ENCODE results near the gene MARCKS. TPM values are rescaled to one million over a fixed set of nuclear protein-coding genes. Genes with fewer than 3 reads are reported as not detected.
A peak's percentile ranks its signal among the peaks of the same experiment; 100 is the strongest.

Gene MARCKS
- total and polyA plus RNA-seq, 2 of the 13 experiments (the other 11 are each of a cell fraction or from before 2014, with no cell fraction given), result 30.5 to 39.5 TPM

DNA sequence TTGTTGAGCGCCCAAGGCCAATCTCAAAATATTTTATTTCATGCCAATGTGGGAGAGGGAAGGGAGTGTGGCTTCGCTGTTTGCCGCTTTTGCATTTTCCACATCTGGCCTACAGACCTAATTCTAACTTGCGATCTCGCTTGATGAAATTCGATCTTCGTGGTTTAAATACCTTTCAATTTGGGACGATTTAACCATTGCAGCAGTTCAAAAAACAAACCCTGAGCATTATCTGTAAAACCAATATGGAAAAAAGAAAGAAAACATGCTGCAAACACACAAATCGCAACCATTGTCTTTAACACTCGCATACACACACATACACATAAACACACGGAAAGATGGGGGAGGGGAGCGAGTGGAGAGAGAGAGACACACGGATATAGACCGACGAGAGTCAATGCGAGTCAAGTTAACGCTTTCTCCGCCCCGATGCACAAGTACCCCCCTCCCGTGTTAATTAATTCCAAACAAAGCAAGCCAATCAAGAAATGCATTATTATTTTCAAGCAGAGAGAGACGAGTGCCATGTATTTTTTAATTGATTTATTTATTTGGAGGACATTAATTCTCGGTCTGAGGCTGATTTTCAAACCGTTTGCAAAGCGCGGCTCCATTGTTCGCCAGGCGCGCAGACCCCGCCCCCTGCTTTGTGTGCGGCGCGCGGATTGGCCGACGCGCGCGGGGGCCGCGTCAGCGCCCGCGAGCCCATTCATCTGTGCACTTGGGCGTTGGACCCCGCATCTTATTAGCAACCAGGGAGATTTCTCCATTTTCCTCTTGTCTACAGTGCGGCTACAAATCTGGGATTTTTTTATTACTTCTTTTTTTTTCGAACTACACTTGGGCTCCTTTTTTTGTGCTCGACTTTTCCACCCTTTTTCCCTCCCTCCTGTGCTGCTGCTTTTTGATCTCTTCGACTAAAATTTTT, at the start of gene MARCKS (continued):
- TF ChIP-seq, protein P1, sequence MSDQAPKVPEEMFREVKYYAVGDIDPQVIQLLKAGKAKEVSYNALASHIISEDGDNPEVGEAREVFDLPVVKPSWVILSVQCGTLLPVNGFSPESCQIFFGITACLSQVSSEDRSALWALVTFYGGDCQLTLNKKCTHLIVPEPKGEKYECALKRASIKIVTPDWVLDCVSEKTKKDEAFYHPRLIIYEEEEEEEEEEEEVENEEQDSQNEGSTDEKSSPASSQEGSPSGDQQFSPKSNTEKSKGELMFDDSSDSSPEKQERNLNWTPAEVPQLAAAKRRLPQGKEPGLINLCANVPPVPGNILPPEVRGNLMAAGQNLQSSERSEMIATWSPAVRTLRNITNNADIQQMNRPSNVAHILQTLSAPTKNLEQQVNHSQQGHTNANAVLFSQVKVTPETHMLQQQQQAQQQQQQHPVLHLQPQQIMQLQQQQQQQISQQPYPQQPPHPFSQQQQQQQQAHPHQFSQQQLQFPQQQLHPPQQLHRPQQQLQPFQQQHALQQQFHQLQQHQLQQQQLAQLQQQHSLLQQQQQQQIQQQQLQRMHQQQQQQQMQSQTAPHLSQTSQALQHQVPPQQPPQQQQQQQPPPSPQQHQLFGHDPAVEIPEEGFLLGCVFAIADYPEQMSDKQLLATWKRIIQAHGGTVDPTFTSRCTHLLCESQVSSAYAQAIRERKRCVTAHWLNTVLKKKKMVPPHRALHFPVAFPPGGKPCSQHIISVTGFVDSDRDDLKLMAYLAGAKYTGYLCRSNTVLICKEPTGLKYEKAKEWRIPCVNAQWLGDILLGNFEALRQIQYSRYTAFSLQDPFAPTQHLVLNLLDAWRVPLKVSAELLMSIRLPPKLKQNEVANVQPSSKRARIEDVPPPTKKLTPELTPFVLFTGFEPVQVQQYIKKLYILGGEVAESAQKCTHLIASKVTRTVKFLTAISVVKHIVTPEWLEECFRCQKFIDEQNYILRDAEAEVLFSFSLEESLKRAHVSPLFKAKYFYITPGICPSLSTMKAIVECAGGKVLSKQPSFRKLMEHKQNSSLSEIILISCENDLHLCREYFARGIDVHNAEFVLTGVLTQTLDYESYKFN (CRISPR knock-in tag; conservative IDR thresholded peaks at IDR 0.05), result 0 out of 2 replicates have a peak, but pooled peaks have one; percentile 10
- TF ChIP-seq HDAC1 (CRISPR knock-in tag; IDR thresholded peaks at IDR 0.05) (peak; percentile 58; the same call in 1 of the 2 replicates), ZBTB20 (CRISPR knock-in tag; IDR thresholded peaks at IDR 0.05; ENCODE audit: borderline replicate concordance, low read depth) (no peak), FIP1L1 (IDR thresholded peaks at IDR 0.05; ENCODE audit: borderline replicate concordance, insufficient read depth, low read depth, low read length) (no peak), SOX6 (IDR thresholded peaks at IDR 0.05) (no peak), SOX6 (CRISPR knock-in tag; IDR thresholded peaks at IDR 0.05) (peak; percentile 79), FOXK1 (CRISPR knock-in tag; IDR thresholded peaks at IDR 0.05; ENCODE audit: borderline replicate concordance, low read depth) (peak; percentile 54; the same call in 1 of the 2 replicates), RNF2 (conservative IDR thresholded peaks at IDR 0.05; ENCODE audit: low read depth) (0 out of 2 replicates have a peak, but pooled peaks have one; percentile 27), GATAD1 (CRISPR knock-in tag; IDR thresholded peaks at IDR 0.05) (no peak), ZNF224 (CRISPR knock-in tag; IDR thresholded peaks at IDR 0.05) (no peak), TAF1 (CRISPR knock-in tag; IDR thresholded peaks at IDR 0.05) (peak; percentile 69; the same call in 1 of the 2 replicates), TEAD3 (CRISPR knock-in tag; optimal IDR thresholded peaks at IDR 0.05; ENCODE audit: borderline replicate concordance) (peak; percentile 8)
- TF ChIP-seq, protein P2, sequence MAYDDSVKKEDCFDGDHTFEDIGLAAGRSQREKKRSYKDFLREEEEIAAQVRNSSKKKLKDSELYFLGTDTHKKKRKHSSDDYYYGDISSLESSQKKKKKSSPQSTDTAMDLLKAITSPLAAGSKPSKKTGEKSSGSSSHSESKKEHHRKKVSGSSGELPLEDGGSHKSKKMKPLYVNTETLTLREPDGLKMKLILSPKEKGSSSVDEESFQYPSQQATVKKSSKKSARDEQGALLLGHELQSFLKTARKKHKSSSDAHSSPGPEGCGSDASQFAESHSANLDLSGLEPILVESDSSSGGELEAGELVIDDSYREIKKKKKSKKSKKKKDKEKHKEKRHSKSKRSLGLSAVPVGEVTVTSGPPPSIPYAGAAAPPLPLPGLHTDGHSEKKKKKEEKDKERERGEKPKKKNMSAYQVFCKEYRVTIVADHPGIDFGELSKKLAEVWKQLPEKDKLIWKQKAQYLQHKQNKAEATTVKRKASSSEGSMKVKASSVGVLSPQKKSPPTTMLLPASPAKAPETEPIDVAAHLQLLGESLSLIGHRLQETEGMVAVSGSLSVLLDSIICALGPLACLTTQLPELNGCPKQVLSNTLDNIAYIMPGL (CRISPR knock-in tag; IDR thresholded peaks at IDR 0.05; ENCODE audit: borderline replicate concordance in 1 of 2, low read depth in 1 of 2), result peak in 1 of 2 experiments; percentile 7; a peak in 1 of 4 replicates
- TF ChIP-seq, protein P3, sequence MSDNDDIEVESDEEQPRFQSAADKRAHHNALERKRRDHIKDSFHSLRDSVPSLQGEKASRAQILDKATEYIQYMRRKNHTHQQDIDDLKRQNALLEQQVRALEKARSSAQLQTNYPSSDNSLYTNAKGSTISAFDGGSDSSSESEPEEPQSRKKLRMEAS (IDR thresholded peaks at IDR 0.05), result peak; percentile 26; the same call in 1 of the 2 replicates
- TF ChIP-seq, protein P4, sequence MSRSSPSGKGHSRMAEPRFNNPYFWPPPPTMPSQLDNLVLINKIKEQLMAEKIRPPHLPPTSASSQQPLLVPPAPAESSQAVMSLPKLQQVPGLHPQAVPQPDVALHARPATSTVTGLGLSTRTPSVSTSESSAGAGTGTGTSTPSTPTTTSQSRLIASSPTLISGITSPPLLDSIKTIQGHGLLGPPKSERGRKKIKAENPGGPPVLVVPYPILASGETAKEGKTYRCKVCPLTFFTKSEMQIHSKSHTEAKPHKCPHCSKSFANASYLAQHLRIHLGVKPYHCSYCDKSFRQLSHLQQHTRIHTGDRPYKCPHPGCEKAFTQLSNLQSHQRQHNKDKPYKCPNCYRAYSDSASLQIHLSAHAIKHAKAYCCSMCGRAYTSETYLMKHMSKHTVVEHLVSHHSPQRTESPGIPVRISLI (CRISPR knock-in tag; IDR thresholded peaks at IDR 0.05; ENCODE audit: borderline replicate concordance), result no peak
- TF ChIP-seq, protein P5, sequence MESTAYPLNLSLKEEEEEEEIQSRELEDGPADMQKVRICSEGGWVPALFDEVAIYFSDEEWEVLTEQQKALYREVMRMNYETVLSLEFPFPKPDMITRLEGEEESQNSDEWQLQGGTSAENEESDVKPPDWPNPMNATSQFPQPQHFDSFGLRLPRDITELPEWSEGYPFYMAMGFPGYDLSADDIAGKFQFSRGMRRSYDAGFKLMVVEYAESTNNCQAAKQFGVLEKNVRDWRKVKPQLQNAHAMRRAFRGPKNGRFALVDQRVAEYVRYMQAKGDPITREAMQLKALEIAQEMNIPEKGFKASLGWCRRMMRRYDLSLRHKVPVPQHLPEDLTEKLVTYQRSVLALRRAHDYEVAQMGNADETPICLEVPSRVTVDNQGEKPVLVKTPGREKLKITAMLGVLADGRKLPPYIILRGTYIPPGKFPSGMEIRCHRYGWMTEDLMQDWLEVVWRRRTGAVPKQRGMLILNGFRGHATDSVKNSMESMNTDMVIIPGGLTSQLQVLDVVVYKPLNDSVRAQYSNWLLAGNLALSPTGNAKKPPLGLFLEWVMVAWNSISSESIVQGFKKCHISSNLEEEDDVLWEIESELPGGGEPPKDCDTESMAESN (CRISPR knock-in tag; conservative IDR thresholded peaks at IDR 0.05), result no peak
- TF ChIP-seq, protein P6, sequence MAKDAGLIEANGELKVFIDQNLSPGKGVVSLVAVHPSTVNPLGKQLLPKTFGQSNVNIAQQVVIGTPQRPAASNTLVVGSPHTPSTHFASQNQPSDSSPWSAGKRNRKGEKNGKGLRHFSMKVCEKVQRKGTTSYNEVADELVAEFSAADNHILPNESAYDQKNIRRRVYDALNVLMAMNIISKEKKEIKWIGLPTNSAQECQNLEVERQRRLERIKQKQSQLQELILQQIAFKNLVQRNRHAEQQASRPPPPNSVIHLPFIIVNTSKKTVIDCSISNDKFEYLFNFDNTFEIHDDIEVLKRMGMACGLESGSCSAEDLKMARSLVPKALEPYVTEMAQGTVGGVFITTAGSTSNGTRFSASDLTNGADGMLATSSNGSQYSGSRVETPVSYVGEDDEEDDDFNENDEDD (CRISPR knock-in tag; IDR thresholded peaks at IDR 0.05; ENCODE audit: borderline replicate concordance), result peak; percentile 63; the same call in 1 of the 2 replicates
